Activated CD4-positive, CD25-positive, alpha-beta regulatory T cell treated with anti-CD3 and anti-CD28 coated beads, Interleukin-2, amount 50 U/mL, for 24 hours (primary cell): Measurements from ENCODE around the gene GIMAP8.
"Not testable (repeated sequence)": the region's sequence is repeated elsewhere in the genome, so short reads cannot be mapped to it uniquely, and the experiment has no call there.

Experiments used
- ATAC-seq, 2 donors: fragments of 150-1000 bp; cut with Tn5 transposase; one replicate each; pipeline ENCODE4 v1.10.0; 2021; ENCODE audit warnings: mild to moderate bottlenecking in 1 of 2, moderate library complexity in 1 of 2

Gene GIMAP8

GRCh38 chr7:150439967-150440366, 10.5 kb upstream of the GIMAP8 start:
- ATAC-seq, result peak; percentile 32 to 48

DNA sequence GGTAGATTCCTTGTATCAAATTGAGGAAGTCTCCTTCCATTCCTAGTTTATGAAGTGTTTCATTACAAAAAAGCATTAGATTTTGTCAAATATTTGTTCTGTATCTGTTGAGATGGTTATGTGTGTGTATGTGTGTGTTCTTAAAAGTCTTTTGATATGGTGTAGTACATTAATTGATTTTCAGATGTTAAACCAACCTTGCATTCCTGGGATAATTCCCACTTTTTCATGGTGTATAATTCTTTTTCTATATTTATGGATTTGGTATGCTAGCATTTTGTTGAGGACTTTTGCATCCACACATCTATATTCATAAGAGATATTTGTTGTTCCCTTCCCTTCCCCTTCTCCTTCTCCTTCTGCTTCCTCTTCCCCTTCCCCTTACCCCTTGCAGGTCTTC, 8.9 kb upstream of the GIMAP8 start:
- no peak for ATAC-seq

DNA sequence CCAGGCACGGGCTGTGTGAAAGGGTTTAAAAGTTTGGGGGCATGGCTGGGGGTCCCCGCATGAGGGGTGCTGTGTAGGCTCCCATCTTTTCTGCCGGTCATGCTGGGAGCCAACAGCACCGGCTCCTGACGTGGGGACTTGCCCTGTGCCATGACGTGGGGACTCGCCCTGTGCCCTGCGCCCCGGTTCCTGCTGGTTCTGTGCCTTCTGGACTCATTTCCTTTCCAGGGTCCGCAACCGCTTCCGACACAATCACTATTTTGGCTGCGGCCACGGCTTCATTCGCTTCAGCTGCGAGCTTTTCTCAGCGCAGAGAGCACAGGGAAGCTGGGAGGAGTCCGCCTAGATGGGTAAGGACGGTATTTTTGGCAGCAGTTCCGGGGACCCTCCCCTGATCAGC, 7.6 kb upstream of the GIMAP8 start:
- no peak for ATAC-seq

DNA sequence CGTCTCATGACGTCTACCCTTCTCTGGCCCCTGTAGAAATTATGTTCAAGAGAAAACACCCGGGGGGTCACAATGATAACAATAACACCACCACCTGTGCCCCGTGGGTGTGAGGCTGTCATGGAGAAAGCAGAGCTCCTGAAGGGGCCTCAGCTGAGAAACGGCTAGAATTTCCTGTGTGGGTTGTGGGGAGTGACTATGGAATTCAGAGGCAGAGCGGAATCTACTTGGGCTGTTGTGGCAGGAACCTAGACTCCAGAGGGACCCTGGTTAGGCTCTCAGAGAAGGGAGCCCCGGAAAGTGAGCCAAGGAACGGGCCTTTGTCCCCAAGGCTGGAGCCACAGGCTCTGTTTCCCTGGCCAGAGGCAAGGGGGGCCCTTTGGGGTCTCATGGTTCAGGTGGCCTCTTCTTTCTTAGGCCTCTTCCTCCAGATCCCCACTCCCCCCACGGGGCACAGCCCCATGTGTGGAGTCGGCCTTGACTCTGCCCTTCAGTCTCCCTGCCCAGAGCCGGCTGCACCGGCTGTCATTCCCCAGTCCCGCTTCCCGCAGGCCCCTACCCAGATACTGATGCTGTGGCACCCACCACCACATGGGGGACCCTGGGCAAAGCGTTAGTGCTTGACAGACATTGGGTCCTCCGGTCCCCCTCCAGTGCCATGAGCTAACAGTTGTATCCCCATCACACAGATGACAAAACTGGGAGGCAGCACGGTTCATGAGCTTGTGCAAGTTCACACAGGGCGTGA, 6.5 kb upstream of the GIMAP8 start:
- ATAC-seq, result no peak

GRCh38 chr7:150444674-150445365, 5.6 kb upstream of the GIMAP8 start:
- ATAC-seq, result no peak

GRCh38 chr7:150446288-150446938, 4.0 kb upstream of the GIMAP8 start:
- peak in 1 of 2 donors; percentile 25 for ATAC-seq

- peak in 1 of 2 donors; percentile 1 for ATAC-seq
These were observed 2.3 kb upstream of the GIMAP8 start for GRCh38 chr7:150447966-150448788.

DNA sequence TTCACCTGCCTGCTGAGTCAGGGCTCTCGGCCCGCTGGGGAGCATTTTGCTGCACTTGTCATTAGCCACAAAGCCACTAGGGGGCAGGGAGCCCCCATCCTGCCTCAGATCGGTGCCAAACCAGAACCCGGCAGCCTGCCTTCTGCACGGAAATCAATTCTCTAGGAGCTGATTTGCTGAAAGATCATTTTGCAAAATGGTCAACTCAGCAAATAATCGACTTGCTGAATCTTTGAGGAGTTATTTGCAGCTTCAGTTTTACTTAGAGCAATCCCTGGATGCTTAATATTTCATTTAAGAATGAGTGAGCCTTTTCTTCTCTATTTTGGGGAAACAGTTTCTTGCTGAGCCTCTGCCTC, 1.7 kb upstream of the GIMAP8 start:
- peak; percentile 58 to 66 for ATAC-seq

DNA sequence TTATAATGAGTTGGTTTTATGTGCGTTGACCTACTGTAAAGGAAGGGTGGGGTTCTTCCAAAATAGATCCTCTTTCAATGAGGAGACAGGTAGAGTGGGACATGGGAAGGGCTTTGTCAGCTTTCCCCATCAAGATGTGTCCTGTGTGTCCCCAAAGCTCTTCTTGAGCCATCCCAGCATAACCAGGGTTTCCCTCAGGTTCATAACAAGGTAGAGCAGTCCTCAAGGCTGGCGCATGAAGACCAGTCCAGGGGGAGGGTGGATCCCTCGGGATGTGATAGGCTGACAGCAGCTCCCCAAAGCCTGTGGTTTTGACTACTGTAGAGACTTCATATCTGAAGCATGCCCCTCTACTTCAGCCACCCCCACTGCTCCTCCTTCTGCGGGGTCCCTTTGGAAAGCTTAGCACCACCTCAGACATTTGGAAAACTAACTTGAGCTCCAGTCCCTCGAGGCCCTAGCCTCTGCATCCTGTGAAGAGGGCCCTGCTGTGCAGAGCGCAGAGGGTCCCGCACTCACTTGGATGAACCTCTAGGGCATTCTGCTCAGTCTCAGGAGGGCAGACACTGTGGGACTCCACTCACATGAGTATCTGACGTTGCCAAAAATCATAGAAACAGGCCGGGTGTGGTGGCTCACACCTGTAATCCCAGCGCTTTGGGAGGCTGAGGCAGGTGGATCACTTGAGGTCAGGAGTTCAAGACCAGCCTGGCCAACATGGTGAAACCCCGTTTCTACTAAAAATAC, 1.1 kb upstream of the GIMAP8 start:
- no peak for ATAC-seq

DNA sequence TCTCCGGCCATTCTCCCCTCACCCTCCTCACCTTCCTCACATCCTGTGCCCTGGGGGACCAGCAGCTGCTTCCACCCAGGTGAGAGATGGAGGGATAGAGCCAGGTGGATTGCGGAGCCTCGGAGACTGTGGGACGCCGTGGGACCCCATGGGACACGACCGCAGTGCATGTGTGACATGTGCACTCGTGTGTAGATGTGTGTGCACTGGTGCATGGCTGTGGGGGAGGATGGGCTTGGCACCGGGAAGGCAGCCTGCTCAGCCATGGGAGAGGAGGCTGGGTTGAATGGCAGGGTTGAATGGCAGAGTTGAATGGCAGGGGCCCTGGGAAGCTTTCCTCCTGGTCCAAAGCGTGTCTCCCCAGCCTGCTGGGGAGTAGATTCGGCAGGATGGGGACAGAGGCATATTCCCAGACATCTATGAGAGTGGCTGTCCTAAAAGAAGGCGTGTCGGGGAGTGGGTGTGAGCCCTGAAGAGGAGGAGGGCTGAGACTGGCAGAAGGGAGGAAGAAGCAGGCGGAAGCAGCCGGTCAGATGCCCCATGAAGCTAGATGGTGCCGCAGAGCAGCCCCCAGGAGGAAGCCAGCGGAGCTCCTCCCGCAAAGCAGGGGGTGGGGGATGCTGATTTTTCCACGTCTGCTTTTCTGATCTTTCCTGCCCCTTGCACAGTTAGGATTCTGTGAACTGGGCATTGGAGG, 815 bp downstream of the GIMAP8 start:
- ATAC-seq, result peak; percentile 48 to 51

DNA sequence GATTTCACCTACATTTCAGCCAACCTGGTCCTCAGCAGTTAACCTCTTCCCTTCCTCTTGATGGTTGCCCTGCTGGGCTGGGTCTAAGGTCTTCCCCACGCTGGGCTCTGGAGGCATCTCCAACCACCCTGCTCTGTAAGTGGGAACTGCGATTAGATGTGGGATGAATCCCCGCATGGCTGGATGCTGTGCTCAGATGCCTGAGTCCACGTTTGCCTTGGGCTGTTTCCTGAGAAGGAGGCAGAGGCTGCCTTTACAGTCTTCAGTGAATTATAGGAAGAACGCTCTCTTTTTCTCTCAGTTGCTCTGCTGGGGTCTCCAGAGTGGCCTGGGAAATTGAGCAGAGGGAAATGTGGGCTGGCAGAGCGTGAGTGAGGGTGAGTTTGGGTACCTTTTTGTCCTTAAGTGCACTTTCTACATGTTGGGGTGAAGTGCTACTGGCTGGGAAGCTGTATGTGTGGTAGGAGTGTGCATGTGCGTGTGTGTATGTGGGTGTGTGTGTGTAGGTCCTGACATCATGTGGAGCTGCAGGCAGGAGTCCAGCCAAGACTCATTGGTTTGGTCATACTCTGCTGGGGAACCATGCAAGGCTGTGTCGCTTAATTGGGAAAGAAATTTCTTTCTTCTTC, 1.5 kb downstream of the GIMAP8 start:
- ATAC-seq, result no peak

DNA sequence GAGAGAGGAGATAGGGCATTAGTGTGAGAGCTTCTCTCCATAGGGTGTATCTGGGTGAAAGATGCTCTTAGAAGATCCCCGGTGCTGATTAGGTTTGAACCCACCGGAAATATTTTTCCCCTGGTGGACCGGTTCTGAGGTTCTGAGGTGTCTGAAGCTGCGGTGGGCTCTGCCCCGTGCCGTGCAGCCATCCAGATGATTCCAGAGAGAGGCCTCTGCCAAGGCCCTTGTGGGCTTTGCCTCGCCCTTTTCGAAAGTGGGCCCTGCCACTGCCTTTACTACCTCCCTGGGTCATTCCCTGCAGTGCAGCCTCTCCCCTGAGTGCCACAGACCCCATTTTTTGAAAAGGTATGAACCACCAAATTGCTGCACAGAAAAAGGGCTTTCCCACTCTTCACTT, 2.8 kb downstream of the GIMAP8 start:
- no peak for ATAC-seq

DNA sequence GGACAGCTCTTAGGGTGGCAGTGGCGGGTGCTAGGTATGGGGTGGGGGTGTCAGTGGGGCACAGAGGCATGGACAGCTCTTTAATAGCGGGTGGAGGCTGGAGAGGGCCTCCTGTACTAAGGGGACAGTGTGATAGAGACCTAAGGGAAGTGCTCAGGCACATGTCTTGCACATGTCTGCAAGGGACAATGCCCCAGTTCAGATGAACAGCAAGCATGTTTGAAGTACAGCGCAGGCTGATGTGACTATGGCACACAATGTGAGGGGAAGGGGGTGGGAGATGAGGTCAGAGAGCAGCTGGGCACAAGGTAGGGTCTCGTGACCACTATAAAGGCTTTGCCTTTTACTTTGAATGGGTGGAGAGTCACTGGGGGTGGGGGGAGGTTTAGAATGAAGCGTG, 3.5 kb downstream of the GIMAP8 start:
- ATAC-seq, result no peak

- not testable (repeated sequence) for ATAC-seq
These were observed 6.6 kb downstream of the GIMAP8 start for GRCh38 chr7:150457064-150457463.

DNA sequence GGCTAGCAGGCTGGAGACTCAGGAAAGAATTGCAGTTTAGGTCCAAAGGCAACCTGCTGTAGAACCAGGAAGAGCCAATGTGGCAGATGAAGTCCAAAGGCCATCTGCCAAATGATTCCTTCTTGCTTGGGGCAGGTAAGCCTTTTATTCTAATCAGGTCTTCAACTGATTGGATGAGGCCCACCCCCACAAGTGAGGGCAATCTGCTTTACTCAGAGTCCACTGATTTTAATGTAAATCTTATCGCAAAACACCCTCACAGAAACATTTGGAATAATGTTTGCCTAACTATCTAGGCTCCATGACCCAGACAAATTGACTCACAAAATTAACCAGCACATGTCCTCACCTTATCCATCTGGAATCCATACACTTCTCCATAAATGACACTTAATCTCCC, 7.8 kb downstream of the GIMAP8 start:
- no peak for ATAC-seq

- ATAC-seq, result no peak
These were observed 8.3 kb downstream of the GIMAP8 start for GRCh38 chr7:150458756-150459155.

GRCh38 chr7:150461520-150461919, 11.1 kb downstream of the GIMAP8 start:
- no peak for ATAC-seq

DNA sequence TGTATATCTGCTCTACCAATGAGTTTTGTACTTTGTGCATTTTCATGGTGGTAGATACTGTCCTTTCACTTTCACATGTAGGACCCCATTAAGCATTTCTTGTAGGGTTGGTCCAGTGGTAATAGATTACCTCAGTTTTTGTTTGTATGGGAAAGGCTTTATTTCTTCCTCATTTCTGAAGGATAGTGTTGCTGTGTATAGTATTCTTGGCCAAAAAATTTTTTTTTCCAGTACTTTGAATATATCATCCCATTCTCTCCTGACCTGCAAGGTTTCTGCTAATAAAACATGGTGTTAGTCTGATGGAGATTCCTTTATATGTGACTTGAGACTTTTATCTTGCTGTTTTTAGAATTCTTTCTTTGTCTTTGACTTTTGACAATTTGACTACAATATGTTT, 12.0 kb downstream of the GIMAP8 start:
- no peak for ATAC-seq

- ATAC-seq, result no peak
These were observed 13.0 kb downstream of the GIMAP8 start for GRCh38 chr7:150463461-150463860.

GRCh38 chr7:150464962-150465361, 14.5 kb downstream of the GIMAP8 start:
- ATAC-seq, result no peak

- no peak for ATAC-seq
These were observed 15.0 kb downstream of the GIMAP8 start for GRCh38 chr7:150465414-150465813.
